NT2/D1 (cell line): ENCODE data around the gene KRTAP4-5.
"Not testable (repeated sequence)": the region's sequence is repeated elsewhere in the genome, so short reads cannot be mapped to it uniquely, and the experiment has no call there.

ENCODE experiments used
- DNase-seq: peaks from one replicate; pipeline ENCODE4 v3.0.0-alpha.2; 2011; ENCODE audit warnings: low read depth, low spot score
- H3K27me3 ChIP-seq: 2 replicates; pipeline ENCODE4 v1.6.0; 2011; ENCODE audit warnings: mild to moderate bottlenecking; ENCODE audit not compliant: insufficient read length, insufficient read depth
- H3K36me3 ChIP-seq: 2 replicates; pipeline ENCODE4 v1.6.1; 2011; ENCODE audit warnings: mild to moderate bottlenecking, low read length, mixed read lengths; ENCODE audit not compliant: insufficient read depth, insufficient read length
- H3K4me1 ChIP-seq: 2 replicates; pipeline ENCODE4 v1.5.1; 2011; ENCODE audit not compliant: insufficient read depth, insufficient read length
- H3K4me3 ChIP-seq: 2 replicates; pipeline ENCODE4 v1.5.1; 2011; ENCODE audit warnings: low read depth; ENCODE audit not compliant: insufficient read length
- H3K9ac ChIP-seq: 2 replicates; pipeline ENCODE4 v1.6.0; 2011; ENCODE audit warnings: low read depth; ENCODE audit not compliant: insufficient read length
- H3K9me3 ChIP-seq: 2 replicates; pipeline ENCODE4 v1.5.1; 2011; ENCODE audit warnings: mild to moderate bottlenecking, low read length; ENCODE audit not compliant: insufficient read depth
- SUZ12 ChIP-seq: IDR thresholded peaks from 2 replicates; pipeline ENCODE4 v1.6.1; 2011; ENCODE audit not compliant: insufficient read length, insufficient read depth; ENCODE audit errors: extremely low read depth
- YY1 ChIP-seq: IDR thresholded peaks from 2 replicates; pipeline ENCODE4 v1.6.1; 2011; ENCODE audit not compliant: insufficient read length, insufficient read depth
- ZNF274 ChIP-seq: IDR thresholded peaks from 2 replicates; pipeline ENCODE4 v1.6.1; 2011; ENCODE audit warnings: mild to moderate bottlenecking, low read depth, low read length

KRTAP4-5 gene

GRCh38 chr17:41145261-41145660, 4.4 kb downstream of the KRTAP4-5 start:
- DNase-seq, result no peak
- H3K27me3 ChIP-seq, result no peaks in the 10 kb centered on the region
- H3K36me3 ChIP-seq, result no peaks in the 10 kb centered on the region
- H3K4me3 ChIP-seq, result no peak overlapping the region
- H3K9ac ChIP-seq, result no peak overlapping the region
- peaks cover 14% of the 10 kb centered on the region for H3K9me3 ChIP-seq
- TF ChIP-seq SUZ12 (no peak), YY1 (no peak), ZNF274 (no peak)
- H3K4me1 ChIP-seq, result no peaks in the 10 kb centered on the region

DNA sequence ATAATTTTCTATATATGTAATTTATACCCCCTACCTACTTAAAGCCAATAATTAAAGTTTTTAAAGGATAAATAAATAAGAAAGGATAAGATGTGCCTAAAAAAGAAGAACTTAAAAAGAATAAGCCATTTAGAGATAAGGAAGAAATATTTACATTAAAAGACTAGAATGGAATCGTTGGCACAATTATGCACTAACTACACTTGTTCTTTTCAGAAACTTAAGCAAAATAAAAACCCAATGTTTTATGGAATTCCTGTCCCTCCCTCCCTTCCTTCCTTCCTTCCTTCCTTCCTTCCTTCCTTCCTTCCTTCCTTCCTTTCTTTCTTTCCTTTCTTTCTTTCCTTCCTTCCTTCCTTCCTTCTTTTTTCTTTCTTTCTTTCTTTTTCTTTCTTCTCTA, 4.8 kb downstream of the KRTAP4-5 start:
- no peaks in the 10 kb centered on the region for H3K36me3 ChIP-seq
- H3K4me1 ChIP-seq, result no peaks in the 10 kb centered on the region
- H3K9me3 ChIP-seq, result peaks cover 18% of the 10 kb centered on the region
- H3K27me3 ChIP-seq, result no peaks in the 10 kb centered on the region
- no peak overlapping the region for H3K4me3 ChIP-seq
- TF ChIP-seq SUZ12, result no peak
- TF ChIP-seq YY1, result no peak
- no peak for TF ChIP-seq ZNF274
- no peak for DNase-seq
- no peak overlapping the region for H3K9ac ChIP-seq

DNA sequence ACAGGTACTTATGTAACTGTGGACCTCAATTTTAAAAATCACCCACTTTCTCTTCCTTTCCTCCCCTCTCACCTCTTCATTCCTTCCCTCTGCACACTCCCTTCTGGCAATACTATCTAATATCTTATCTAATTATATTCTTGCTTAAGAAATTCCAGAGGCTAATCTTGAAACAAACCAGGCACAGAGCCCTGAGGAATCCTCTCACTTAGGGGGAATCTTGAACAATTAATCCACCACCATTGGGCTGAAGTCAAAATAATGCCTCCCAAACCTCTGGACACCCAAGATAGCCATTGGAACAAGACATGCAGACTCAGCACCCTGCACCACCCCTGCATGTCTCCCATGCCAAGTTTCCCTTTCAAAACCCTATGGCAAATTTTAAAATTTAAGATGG, 8.3 kb downstream of the KRTAP4-5 start:
- Histone ChIP-seq H3K4me3 (no peak overlapping the region), H3K4me1 (no peaks in the 10 kb centered on the region), H3K36me3 (no peaks in the 10 kb centered on the region), H3K9ac (no peak overlapping the region), H3K27me3 (no peaks in the 10 kb centered on the region), H3K9me3 (peaks cover 21% of the 10 kb centered on the region)
- DNase-seq, result no peak
- TF ChIP-seq ZNF274 (no peak), YY1 (no peak), SUZ12 (no peak)

GRCh38 chr17:41140360-41141131, 9.1 kb downstream of the KRTAP4-5 start, which contains the start of gene KRTAP4-6:
KRTAP4-6 (minus strand) TSS chr17:41140544; CDS start chr17:41140487, 57 bp downstream.
- no peak within 1 kb of the TSS for H3K9ac ChIP-seq
- H3K27me3 ChIP-seq, result no peaks in the 10 kb centered on the region
- H3K4me1 ChIP-seq, result no peaks in the 10 kb centered on the region
- H3K36me3 ChIP-seq, result no peaks in the 10 kb centered on the region
- no peak for DNase-seq
- H3K9me3 ChIP-seq, result peaks cover 21% of the 10 kb centered on the region
- TF ChIP-seq SUZ12 (no peak), YY1 (no peak), ZNF274 (no peak)
- H3K4me3 ChIP-seq, result no peak within 1 kb of the TSS

DNA sequence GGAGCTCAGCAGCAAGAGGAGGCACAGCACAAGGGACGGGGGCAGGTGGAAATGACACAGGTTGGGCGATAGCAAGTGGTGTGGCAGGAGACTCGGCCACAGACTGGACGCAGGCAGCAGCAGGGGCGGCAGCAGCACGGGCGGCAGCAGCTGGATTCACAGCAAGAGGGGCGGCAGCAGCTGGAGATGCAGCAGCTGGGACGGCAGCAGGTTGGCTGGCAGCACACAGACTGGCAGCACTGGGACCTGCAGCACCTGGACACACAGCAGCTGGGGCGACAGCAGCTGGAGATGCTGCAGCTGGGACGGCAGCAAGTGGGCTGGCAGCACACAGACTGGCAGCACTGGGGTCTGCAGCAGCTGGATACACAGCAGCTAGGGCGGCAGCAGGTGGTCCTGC, 9.8 kb downstream of the KRTAP4-5 start:
- H3K27me3 ChIP-seq, H3K4me1 ChIP-seq, H3K4me3 ChIP-seq, H3K9ac ChIP-seq, DNase-seq, H3K36me3 ChIP-seq: not testable (repeated sequence)
- H3K9me3 ChIP-seq, result peaks cover 21% of the 10 kb centered on the region

DNA sequence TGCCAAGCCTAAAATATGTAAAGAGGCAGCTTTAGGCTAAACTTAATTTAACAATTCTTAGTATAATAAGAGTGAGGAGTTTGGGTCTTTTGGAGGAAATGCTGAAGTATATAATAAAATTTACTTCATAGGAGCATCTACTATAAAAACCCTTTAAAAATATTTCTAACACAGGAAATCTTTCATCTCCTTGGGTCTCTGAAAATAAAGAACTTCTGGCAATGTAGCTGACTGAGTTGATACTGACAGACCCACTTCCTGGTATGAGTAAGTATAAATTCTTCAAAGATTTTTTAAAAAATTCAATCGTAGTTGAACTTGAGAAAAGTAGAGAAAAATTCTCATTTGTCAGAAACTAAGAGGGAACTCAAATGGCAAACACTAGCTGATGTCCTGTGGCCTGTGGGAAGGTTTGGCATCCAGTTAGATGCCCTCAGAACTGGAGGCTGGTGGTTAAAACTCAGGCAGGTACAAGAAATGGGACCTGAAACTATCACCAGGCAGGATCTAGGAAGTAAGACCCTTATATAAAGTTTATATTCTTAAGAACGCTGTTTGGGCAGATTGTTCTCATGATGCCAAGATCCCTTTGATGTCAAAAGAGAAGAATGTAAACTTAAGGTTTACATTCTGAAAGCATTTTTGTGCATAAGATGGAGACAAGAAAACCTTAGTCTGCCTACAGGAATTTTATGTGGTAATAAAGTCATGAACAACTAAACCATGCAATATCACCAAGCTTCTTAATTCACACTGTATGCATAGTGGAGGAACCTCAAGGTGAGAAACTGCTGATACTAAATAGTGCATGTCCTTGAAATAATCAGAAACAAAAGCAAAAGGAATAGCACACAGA, 15.5 kb downstream of the KRTAP4-5 start:
- Histone ChIP-seq H3K27me3 (no peaks in the 10 kb centered on the region), H3K36me3 (no peaks in the 10 kb centered on the region), H3K9ac (no peak overlapping the region), H3K4me1 (no peaks in the 10 kb centered on the region), H3K9me3 (no peaks in the 10 kb centered on the region), H3K4me3 (no peak overlapping the region)
- TF ChIP-seq ZNF274 (no peak), YY1 (no peak), SUZ12 (no peak)
- no peak for DNase-seq

- Histone ChIP-seq H3K4me3 (no peak overlapping the region), H3K27me3 (no peaks in the 10 kb centered on the region), H3K4me1 (no peaks in the 10 kb centered on the region), H3K9ac (no peak overlapping the region), H3K9me3 (no peaks in the 10 kb centered on the region), H3K36me3 (no peaks in the 10 kb centered on the region)
- TF ChIP-seq ZNF274, result no peak
- TF ChIP-seq SUZ12, result no peak
- no peak for TF ChIP-seq YY1
- DNase-seq, result no peak
Observed at GRCh38 chr17:41131979-41132378, 17.6 kb downstream of the KRTAP4-5 start.
